Prostate gland (tissue), 2 donors: ENCODE measurements around the gene SLC3A2. TPM values are rescaled to one million over a fixed set of nuclear protein-coding genes. Genes with fewer than 3 reads are reported as not detected.

Experiments
- DNase-seq: peaks from one replicate; pipeline ENCODE4 v3.0.0-alpha.2; 2019; ENCODE audit warnings: low spot score
- H3K27ac ChIP-seq, 2 donors: fragments of 200-600 bp; sonication (generic); 2 replicates each; pipeline ENCODE4 v1.5.1; 2017 to 2019
- H3K27me3 ChIP-seq: fragments of 200-600 bp; sonication (generic); replicated peaks from 2 replicates; pipeline ENCODE4 v1.5.1; 2019; ENCODE audit not compliant: insufficient read depth
- H3K36me3 ChIP-seq, 2 donors: fragments of 200-600 bp; sonication (generic); 1 replicate in 1 of 2; 2 replicates in 1 of 2; pipeline versions ENCODE4 v1.5.1 to v1.8.1; 2017 to 2019
- H3K4me1 ChIP-seq: fragments of 200-600 bp; sonication (generic); replicated peaks from 2 replicates; pipeline ENCODE4 v1.5.1; 2019
- H3K4me3 ChIP-seq, 2 donors: fragments of 200-600 bp; sonication (generic); 2 replicates each; pipeline ENCODE4 v1.5.1; 2017 to 2019
- H3K9me3 ChIP-seq: fragments of 200-600 bp; sonication (generic); 2 replicates; pipeline ENCODE4 v1.5.1; 2017
- CTCF ChIP-seq, 4 experiments: fragments of 200-600 bp in 2 of 4; fragments of 450-650 bp in 2 of 4; sonication (generic) in 2 of 4; IDR thresholded peaks; 1 replicate in 3 of 4; 2 replicates in 1 of 4; pipeline ENCODE4 v1.5.1; 2016 to 2019; ENCODE audit warnings: antibody characterized with exemption in 4 of 4, mild to moderate bottlenecking in 2 of 4, moderate library complexity in 2 of 4
- POLR2A ChIP-seq: fragments of 450-650 bp; IDR thresholded peaks from one replicate; pipeline ENCODE4 v1.6.1; 2016; ENCODE audit warnings: antibody characterized with exemption, mild to moderate bottlenecking
- POLR2AphosphoS5 ChIP-seq: sonication (generic); formaldehyde crosslinking; IDR thresholded peaks from one replicate; pipeline ENCODE4 v1.6.1; 2017; ENCODE audit warnings: antibody characterized with exemption
- WGBS: methylation state at CpG from one replicate; pipeline ENCODE4 v1.1.5; 2018; 5-methylcytosine and 5-hydroxymethylcytosine counted together
- intact Hi-C: fragments of 100-400 bp; cut with DNase I; formaldehyde crosslinking; loops from one replicate; pipeline ENCODE4 v1.14.2; 2022
- total RNA-seq, 2 donors: library from RNA; depleted of rRNA; stranded (reverse); fragments of >200 nt; gene quantifications; one replicate each; pipeline ENCODE4 v1.1.0, GENCODE V29; 2016

SLC3A2 gene
- 100 to 1,000 TPM; 158 to 235 TPM for total RNA-seq

- intact Hi-C loops = loop anchor here (2.0 to 5.0 kb wide), 2 partner anchors 38 to 94 kb away; partner anchors contain the start of gene TMEM179B
- peaks cover 0 to 23% of the 10 kb centered on the region in 2 donors for H3K36me3 ChIP-seq
- H3K4me3 ChIP-seq = peak within 1 kb of the TSS; percentile 78 to 99
- DNase-seq = peak; percentile 95
- H3K27ac ChIP-seq = peak within 1 kb of the TSS; percentile 99 to 100
- H3K27me3 ChIP-seq = no peaks in the 10 kb centered on the region
- peaks cover 23% of the 10 kb centered on the region for H3K4me1 ChIP-seq
- TF ChIP-seq POLR2A = peak; percentile 99
- peak; percentile 84 to 90 (median 88) for TF ChIP-seq CTCF (IDR thresholded peaks at IDR 0.05)
- peak; percentile 98 for TF ChIP-seq POLR2AphosphoS5
- H3K9me3 ChIP-seq = no peaks in the 10 kb centered on the region
- WGBS = under 1% methylated on average over 68 of the region's 69 CpGs
Observed at GRCh38 chr11:62880803-62881578, at the start of gene SLC3A2. SLC3A2 (plus strand) TSS chr11:62880896; CDS start chr11:62881024, 128 bp downstream.

- DNase-seq = no peak
- TF ChIP-seq POLR2AphosphoS5 (no peak), POLR2A (no peak), CTCF (IDR thresholded peaks at IDR 0.05) (no peak)
- under 1% methylated on average over 33 of the region's 33 CpGs for WGBS
- H3K9me3 ChIP-seq = no peaks in the 10 kb centered on the region
- no peaks in the 10 kb centered on the region for H3K27me3 ChIP-seq
- peak overlapping the region; percentile 92 to 93 for H3K27ac ChIP-seq
- peaks cover 2% of the 10 kb centered on the region for H3K4me1 ChIP-seq
- H3K4me3 ChIP-seq = peak overlapping the region; percentile 75 to 92
- intact Hi-C loops = no loop called here
- H3K36me3 ChIP-seq = peaks cover 0 to 1% of the 10 kb centered on the region in 2 donors
Observed at GRCh38 chr11:62830904-62831519, 49.7 kb upstream of the SLC3A2 start.

GRCh38 chr11:62831520-62832335, 49.0 kb upstream of the SLC3A2 start, which contains the start of gene STX5:
STX5 (minus strand) TSS chr11:62832051; CDS start chr11:62831243, 808 bp downstream.
- TF ChIP-seq POLR2A (peak; percentile 86), POLR2AphosphoS5 (peak; percentile 96), CTCF (IDR thresholded peaks at IDR 0.05) (peak in 1 of 4 experiments; percentile 3)
- H3K36me3 ChIP-seq = no peaks in the 10 kb centered on the region
- H3K4me3 ChIP-seq = peak within 1 kb of the TSS; percentile 75 to 92
- DNase-seq = peak; percentile 100
- WGBS = 0% methylated on average over 61 of the region's 65 CpGs
- H3K27ac ChIP-seq = peak within 1 kb of the TSS; percentile 92 to 93
- intact Hi-C loops = no loop called here
- H3K4me1 ChIP-seq = peaks cover 2% of the 10 kb centered on the region
- no peaks in the 10 kb centered on the region for H3K27me3 ChIP-seq
- H3K9me3 ChIP-seq = no peaks in the 10 kb centered on the region

GRCh38 chr11:62832336-62833234, 48.1 kb upstream of the SLC3A2 start, which contains the start of gene TEX54:
TEX54 (minus strand) TSS chr11:62832841.
- Histone ChIP-seq H3K9me3 (no peaks in the 10 kb centered on the region), H3K36me3 (no peaks in the 10 kb centered on the region), H3K4me3 (peak within 1 kb of the TSS; percentile 75 to 92), H3K27ac (peak within 1 kb of the TSS; percentile 92 to 93), H3K4me1 (peaks cover 3% of the 10 kb centered on the region), H3K27me3 (no peaks in the 10 kb centered on the region)
- WGBS = 11% methylated on average over 40 of the region's 40 CpGs
- DNase-seq = peak; percentile 21
- intact Hi-C loops = no loop called here
- TF ChIP-seq POLR2A (no peak), CTCF (IDR thresholded peaks at IDR 0.05) (no peak), POLR2AphosphoS5 (no peak)
